Gastroesophageal sphincter (tissue), 3 donors: Measurements from ENCODE around the gene SUDS3.

ENCODE experiments used
- EP300 ChIP-seq: sonication (generic); formaldehyde crosslinking; IDR thresholded peaks from one replicate; pipeline ENCODE4 v1.6.1; 2017; ENCODE audit warnings: antibody characterized with exemption, mild to moderate bottlenecking
- POLR2A ChIP-seq, 2 donors: fragments of 450-650 bp; IDR thresholded peaks; one replicate each; pipeline ENCODE4 v1.6.1; 2017; ENCODE audit warnings: antibody characterized with exemption in 2 of 2, mild to moderate bottlenecking in 2 of 2, moderate library complexity in 1 of 2
- POLR2AphosphoS5 ChIP-seq: sonication (generic); formaldehyde crosslinking; IDR thresholded peaks from one replicate; pipeline ENCODE4 v1.6.1; 2017; ENCODE audit warnings: antibody characterized with exemption
- TF ChIP-seq, protein P1 (sequence below), 4 experiments: fragments of 200-600 bp in 2 of 4; fragments of 450-650 bp in 2 of 4; sonication (generic) in 1 of 4; IDR thresholded peaks; one replicate each; pipeline ENCODE4 v1.5.1; 2017 to 2019; ENCODE audit warnings: antibody characterized with exemption in 4 of 4, mild to moderate bottlenecking in 2 of 4, moderate library complexity in 2 of 4

DNA sequence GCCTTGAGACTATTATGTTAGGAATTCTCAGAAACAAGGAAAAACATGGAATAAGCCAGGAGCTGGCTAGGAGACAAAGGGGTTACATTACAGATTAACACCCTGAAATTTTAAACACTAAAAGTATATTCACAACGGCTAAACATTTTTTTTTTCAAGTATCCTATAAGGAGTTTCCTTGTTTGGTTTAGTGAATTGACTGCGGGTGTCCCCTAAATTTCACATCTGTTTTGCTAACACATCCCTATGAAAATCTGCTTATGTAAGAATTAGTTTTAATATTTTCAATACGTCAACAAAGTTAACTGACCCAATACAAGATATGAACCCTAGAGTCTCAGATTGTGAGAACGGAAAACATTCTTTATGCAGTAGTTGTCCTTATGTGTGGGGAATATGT is 22.6 kb upstream of the SUDS3 start:
- TF ChIP-seq POLR2A (IDR thresholded peaks at IDR 0.05) (no peak), POLR2AphosphoS5 (no peak), EP300 (no peak)
- TF ChIP-seq, protein P1, sequence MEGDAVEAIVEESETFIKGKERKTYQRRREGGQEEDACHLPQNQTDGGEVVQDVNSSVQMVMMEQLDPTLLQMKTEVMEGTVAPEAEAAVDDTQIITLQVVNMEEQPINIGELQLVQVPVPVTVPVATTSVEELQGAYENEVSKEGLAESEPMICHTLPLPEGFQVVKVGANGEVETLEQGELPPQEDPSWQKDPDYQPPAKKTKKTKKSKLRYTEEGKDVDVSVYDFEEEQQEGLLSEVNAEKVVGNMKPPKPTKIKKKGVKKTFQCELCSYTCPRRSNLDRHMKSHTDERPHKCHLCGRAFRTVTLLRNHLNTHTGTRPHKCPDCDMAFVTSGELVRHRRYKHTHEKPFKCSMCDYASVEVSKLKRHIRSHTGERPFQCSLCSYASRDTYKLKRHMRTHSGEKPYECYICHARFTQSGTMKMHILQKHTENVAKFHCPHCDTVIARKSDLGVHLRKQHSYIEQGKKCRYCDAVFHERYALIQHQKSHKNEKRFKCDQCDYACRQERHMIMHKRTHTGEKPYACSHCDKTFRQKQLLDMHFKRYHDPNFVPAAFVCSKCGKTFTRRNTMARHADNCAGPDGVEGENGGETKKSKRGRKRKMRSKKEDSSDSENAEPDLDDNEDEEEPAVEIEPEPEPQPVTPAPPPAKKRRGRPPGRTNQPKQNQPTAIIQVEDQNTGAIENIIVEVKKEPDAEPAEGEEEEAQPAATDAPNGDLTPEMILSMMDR (IDR thresholded peaks at IDR 0.05): no peak
